Right lobe of liver (tissue), 6 donors: ENCODE results near the gene PPP1R12B. TPM values are rescaled to one million over a fixed set of nuclear protein-coding genes. Genes with fewer than 3 reads are reported as not detected.
"Not testable (repeated sequence)": the region's sequence is repeated elsewhere in the genome, so short reads cannot be mapped to it uniquely, and the experiment has no call there.

Source experiments
- ATAC-seq, 4 donors: fragments of 200-7000 bp; cut with Tn5 transposase; one replicate each; pipeline ENCODE4 v1.9.1; 2020; ENCODE audit warnings: mild to moderate bottlenecking in 4 of 4, moderate library complexity in 4 of 4
- DNase-seq, 3 donors: peaks; one replicate each; pipeline ENCODE4 v3.0.0-alpha.2; 2020
- H3K27ac ChIP-seq, 3 donors: fragments of 200-600 bp; one replicate each; pipeline ENCODE4 v1.8.0; 2022
- H3K27me3 ChIP-seq, 2 donors: fragments of 200-600 bp; one replicate each; pipeline ENCODE4 v1.8.0; 2022
- H3K36me3 ChIP-seq, 4 donors: fragments of 200-600 bp; sonication (generic) in 1 of 4; one replicate each; pipeline versions ENCODE4 v1.5.1 to v1.8.0; 2017 to 2022; ENCODE audit warnings: control low read depth in 1 of 4
- H3K4me1 ChIP-seq, 4 donors: fragments of 200-600 bp; sonication (generic) in 1 of 4; one replicate each; pipeline versions ENCODE4 v1.5.1 to v1.8.0; 2017 to 2022; ENCODE audit warnings: control low read depth in 1 of 4
- H3K4me3 ChIP-seq, 3 donors: fragments of 200-600 bp; one replicate each; pipeline ENCODE4 v1.8.0; 2022
- H3K9me3 ChIP-seq, 4 donors: fragments of 200-600 bp; sonication (generic) in 1 of 4; one replicate each; pipeline versions ENCODE4 v1.5.1 to v1.8.0; 2017 to 2022; ENCODE audit warnings: control low read depth in 1 of 4
- CTCF ChIP-seq, 4 donors: fragments of 200-600 bp in 3 of 4; fragments of 450-650 bp in 1 of 4; IDR thresholded peaks; one replicate each; pipeline versions ENCODE4 v1.5.1 to v1.8.0; 2016 to 2022; ENCODE audit warnings: antibody characterized with exemption in 4 of 4, mild to moderate bottlenecking in 2 of 4
- POLR2A ChIP-seq: fragments of 450-650 bp; IDR thresholded peaks from one replicate; pipeline ENCODE4 v1.6.1; 2017; ENCODE audit warnings: antibody characterized with exemption, mild to moderate bottlenecking
- WGBS: methylation state at CpG from one replicate; pipeline ENCODE4 v1.1.6; 2018; ENCODE audit warnings: low coverage, low lambda C conversion rate; ENCODE audit not compliant: insufficient coverage; ENCODE audit errors: missing lambda C conversion rate; 5-methylcytosine and 5-hydroxymethylcytosine counted together
- intact Hi-C, 2 donors: fragments of 100-400 bp; cut with DNase I; formaldehyde crosslinking; loops; one replicate each; pipeline versions ENCODE4 v1.11.2 to v1.14.1; 2022
- total RNA-seq, 6 experiments: library from RNA; depleted of rRNA in 2 of 6; stranded (reverse); fragments of >200 nt in 2 of 6; fragmentation: NEBNext Ultra II Directional in 3 of 6; extraction: Animal tissue kit (Norgen Biotek cat#: 25700) in 3 of 6; gene quantifications; one replicate each; pipeline versions ENCODE4 v1.1.0 to v1.2.4, GENCODE V29; 2016 to 2023
- donor health status: DM: no; HTN: yes; CAD: no.
- donor health status: DM: no; HTN: no; CAD: no.
- donor health status: DM: no; HTN: no; CAD: no.
- donor health status: DM: no; HTN: yes; CAD: no.
- donor health status: DM: no; HTN: yes; CAD: no.

The PPP1R12B gene
- total RNA-seq, 6 experiments from 2014 or later: 13.7 to 22.2 (median 16.6) TPM

GRCh38 chr1:202381867-202382266 is 33.4 kb downstream of the PPP1R12B start:
- 80% methylated on average over 2 of the region's 4 CpGs for WGBS

GRCh38 chr1:202395831-202396230 is 47.3 kb downstream of the PPP1R12B start:
- intact Hi-C loops, H3K9me3 ChIP-seq, ATAC-seq, H3K4me3 ChIP-seq, H3K4me1 ChIP-seq, H3K36me3 ChIP-seq, DNase-seq, H3K27me3 ChIP-seq, H3K27ac ChIP-seq: not testable (repeated sequence)
- WGBS: 51% methylated on average over 3 of the region's 3 CpGs

More at GRCh38 chr1:202381867-202382266, 33.4 kb downstream of the PPP1R12B start:
- H3K36me3 ChIP-seq, H3K4me1 ChIP-seq, intact Hi-C loops, ATAC-seq, DNase-seq, H3K27me3 ChIP-seq, H3K9me3 ChIP-seq, H3K4me3 ChIP-seq, H3K27ac ChIP-seq: not testable (repeated sequence)

- DNase-seq (no peak), ATAC-seq (no peak)
- Histone ChIP-seq H3K27ac (no peak overlapping the region), H3K4me1 (no peaks in the 10 kb centered on the region), H3K36me3 (no peaks in the 10 kb centered on the region), H3K27me3 (no peaks in the 10 kb centered on the region), H3K9me3 (no peaks in the 10 kb centered on the region), H3K4me3 (no peak overlapping the region)
- TF ChIP-seq POLR2A: no peak
- no peak for TF ChIP-seq CTCF (IDR thresholded peaks at IDR 0.05)
- intact Hi-C loops: no loop called here
Measured at GRCh38 chr1:202397256-202397655, 48.8 kb downstream of the PPP1R12B start.

GRCh38 chr1:202398439-202398838 is 49.9 kb downstream of the PPP1R12B start:
- H3K36me3 ChIP-seq, H3K4me1 ChIP-seq, H3K27me3 ChIP-seq, DNase-seq, H3K27ac ChIP-seq, H3K9me3 ChIP-seq, H3K4me3 ChIP-seq, intact Hi-C loops: not testable (repeated sequence)
- WGBS: 100% methylated on average over 1 of the region's 1 CpG
- ATAC-seq: peak in 1 of 4 donors; percentile 22

- H3K27ac ChIP-seq, H3K27me3 ChIP-seq, intact Hi-C loops, DNase-seq, H3K36me3 ChIP-seq, H3K4me1 ChIP-seq, ATAC-seq, H3K4me3 ChIP-seq, H3K9me3 ChIP-seq: not testable (repeated sequence)
- no CpG with 5 or more reads among the region's 1 CpG for WGBS
Measured at GRCh38 chr1:202401771-202402170, 53.3 kb downstream of the PPP1R12B start.

GRCh38 chr1:202403381-202403780 is 54.9 kb downstream of the PPP1R12B start:
- H3K27me3 ChIP-seq, intact Hi-C loops, ATAC-seq, H3K4me3 ChIP-seq, H3K36me3 ChIP-seq, H3K9me3 ChIP-seq, H3K4me1 ChIP-seq, H3K27ac ChIP-seq, DNase-seq: not testable (repeated sequence)
- 88% methylated on average over 2 of the region's 2 CpGs for WGBS

- H3K9me3 ChIP-seq: no peaks in the 10 kb centered on the region
- DNase-seq (no peak), ATAC-seq (no peak)
- 80% methylated on average over 1 of the region's 1 CpG for WGBS
- no peaks in the 10 kb centered on the region for H3K36me3 ChIP-seq
- H3K27ac ChIP-seq: no peak overlapping the region
- H3K4me1 ChIP-seq: no peaks in the 10 kb centered on the region
- H3K4me3 ChIP-seq: no peak overlapping the region
- intact Hi-C loops: no loop called here
- TF ChIP-seq CTCF (IDR thresholded peaks at IDR 0.05) (no peak), POLR2A (no peak)
- no peaks in the 10 kb centered on the region for H3K27me3 ChIP-seq
Measured at GRCh38 chr1:202405928-202406327, 57.4 kb downstream of the PPP1R12B start.

GRCh38 chr1:202406896-202407295 is 58.4 kb downstream of the PPP1R12B start:
- H3K4me1 ChIP-seq, H3K36me3 ChIP-seq, H3K27ac ChIP-seq, H3K27me3 ChIP-seq, DNase-seq, H3K9me3 ChIP-seq, H3K4me3 ChIP-seq, ATAC-seq, intact Hi-C loops: not testable (repeated sequence)
- WGBS: 78% methylated on average over 2 of the region's 2 CpGs

GRCh38 chr1:202407378-202407777 is 58.9 kb downstream of the PPP1R12B start:
- H3K4me3 ChIP-seq, H3K4me1 ChIP-seq, DNase-seq, H3K27ac ChIP-seq, H3K27me3 ChIP-seq, H3K36me3 ChIP-seq, H3K9me3 ChIP-seq, ATAC-seq, intact Hi-C loops: not testable (repeated sequence)
- 94% methylated on average over 2 of the region's 2 CpGs for WGBS

- H3K27me3 ChIP-seq, H3K9me3 ChIP-seq, H3K27ac ChIP-seq, H3K4me3 ChIP-seq, DNase-seq, intact Hi-C loops, ATAC-seq, H3K4me1 ChIP-seq, H3K36me3 ChIP-seq: not testable (repeated sequence)
- WGBS: 93% methylated on average over 1 of the region's 2 CpGs
Measured at GRCh38 chr1:202410251-202410650, 61.8 kb downstream of the PPP1R12B start.
